ENCODE data around the gene FCHSD2. TPM values are rescaled to one million over a fixed set of nuclear protein-coding genes. Genes with fewer than 3 reads are reported as not detected.
A peak's percentile ranks its signal among the peaks of the same experiment; 100 is the strongest.
"Not testable (repeated sequence)": the region's sequence is repeated elsewhere in the genome, so short reads cannot be mapped to it uniquely, and the experiment has no call there.

The FCHSD2 gene
- total RNA-seq, 1 donor from 2014 or later: 27.7 TPM

DNA sequence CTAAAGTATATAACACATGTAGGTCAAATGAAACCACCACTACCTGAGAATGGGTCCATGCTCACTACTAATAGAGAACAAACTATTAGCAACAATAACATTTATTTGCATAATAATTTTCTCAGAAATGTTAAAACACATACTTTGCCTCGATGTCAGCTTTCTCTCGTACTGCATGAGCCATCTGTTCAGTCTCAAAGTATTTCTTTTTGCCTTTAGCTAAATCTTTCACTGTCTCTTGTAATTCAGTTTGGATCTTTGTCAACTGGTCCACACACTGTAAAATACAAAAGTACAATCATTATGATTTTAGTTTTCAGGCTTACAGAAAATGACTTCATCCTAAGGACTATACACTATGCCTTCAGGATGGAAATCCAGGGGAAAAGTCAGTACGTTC lies 153.3 kb downstream of the FCHSD2 start:
- H3K36me3 Mint-ChIP-seq (ENCODE audit: low read depth): peaks cover 24% of the 10 kb centered on the region
- H3K4me3 Mint-ChIP-seq: no peak overlapping the region
- no peaks in the 10 kb centered on the region for H3K27me3 Mint-ChIP-seq (ENCODE audit: insufficient read depth)
- intact Hi-C loops (cut with micrococcal nuclease): no loop called here
- H3K9me3 Mint-ChIP-seq: no peaks in the 10 kb centered on the region
- peaks cover 10% of the 10 kb centered on the region for H3K4me1 Mint-ChIP-seq (ENCODE audit: low read depth)
- no peak for DNase-seq (ENCODE audit: low spot score)
- H3K27ac Mint-ChIP-seq: no peak overlapping the region

DNA sequence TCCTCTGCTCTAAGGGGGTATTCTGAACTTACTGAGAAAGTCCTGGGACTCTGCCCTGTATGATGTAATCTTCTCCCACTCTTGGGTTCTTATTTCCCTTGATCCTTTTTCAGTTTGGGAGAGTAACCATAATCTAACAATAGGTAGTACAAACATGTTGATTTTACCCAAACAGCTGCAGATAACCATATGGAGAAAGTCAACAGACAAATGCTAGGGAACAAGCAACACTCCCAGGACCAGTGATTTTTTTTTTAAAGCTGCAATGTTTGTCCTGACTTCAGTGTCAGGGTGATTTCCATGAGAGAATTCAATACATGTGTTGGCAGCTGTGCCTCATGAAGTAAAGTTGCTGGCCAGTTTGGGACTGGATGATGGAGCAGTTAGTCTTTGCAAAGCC lies 156.5 kb downstream of the FCHSD2 start:
- intact Hi-C loops (cut with micrococcal nuclease): no loop called here
- no peak for DNase-seq (ENCODE audit: low spot score)
- H3K27ac Mint-ChIP-seq: no peak overlapping the region
- peaks cover 20% of the 10 kb centered on the region for H3K4me1 Mint-ChIP-seq (ENCODE audit: low read depth)
- H3K9me3 Mint-ChIP-seq: no peaks in the 10 kb centered on the region
- no peaks in the 10 kb centered on the region for H3K27me3 Mint-ChIP-seq (ENCODE audit: insufficient read depth)
- H3K4me3 Mint-ChIP-seq: no peak overlapping the region
- peaks cover 22% of the 10 kb centered on the region for H3K36me3 Mint-ChIP-seq (ENCODE audit: low read depth)

DNA sequence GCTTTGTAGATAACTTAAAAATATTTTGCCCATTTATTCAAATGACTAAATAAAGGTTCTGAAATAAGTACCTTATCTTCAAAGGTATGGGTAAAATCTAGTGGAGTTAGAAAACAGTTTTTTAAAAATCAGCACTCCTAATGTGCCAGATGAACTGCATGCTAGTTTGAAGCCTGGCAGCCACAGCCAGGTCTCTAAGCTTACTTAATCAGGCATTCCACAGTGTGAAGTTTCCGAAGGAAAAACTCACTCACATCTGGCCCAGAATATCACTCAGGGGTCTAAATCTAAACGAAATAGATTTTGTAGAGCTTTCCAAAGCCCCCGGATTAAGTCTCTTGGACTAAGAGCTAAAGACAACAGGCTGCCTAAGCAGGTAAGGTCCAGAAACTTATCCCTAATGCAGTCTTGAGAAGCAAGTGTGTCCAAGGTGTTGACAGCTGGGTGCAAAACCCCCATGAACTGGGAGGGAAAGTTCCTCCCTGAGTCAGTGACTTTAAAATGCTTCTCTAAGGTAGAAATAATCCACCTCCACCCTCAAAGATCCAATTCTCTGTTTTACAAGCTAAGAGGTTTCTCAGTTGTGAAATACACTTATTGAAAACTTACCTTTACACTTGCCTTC lies 157.6 kb downstream of the FCHSD2 start:
- peaks cover 22% of the 10 kb centered on the region for H3K4me1 Mint-ChIP-seq (ENCODE audit: low read depth)
- no peak overlapping the region for H3K27ac Mint-ChIP-seq
- peaks cover 22% of the 10 kb centered on the region for H3K36me3 Mint-ChIP-seq (ENCODE audit: low read depth)
- no peaks in the 10 kb centered on the region for H3K27me3 Mint-ChIP-seq (ENCODE audit: insufficient read depth)
- H3K9me3 Mint-ChIP-seq: no peaks in the 10 kb centered on the region
- H3K4me3 Mint-ChIP-seq: no peak overlapping the region
- intact Hi-C loops (cut with micrococcal nuclease): no loop called here
- no peak for DNase-seq (ENCODE audit: low spot score)

DNA sequence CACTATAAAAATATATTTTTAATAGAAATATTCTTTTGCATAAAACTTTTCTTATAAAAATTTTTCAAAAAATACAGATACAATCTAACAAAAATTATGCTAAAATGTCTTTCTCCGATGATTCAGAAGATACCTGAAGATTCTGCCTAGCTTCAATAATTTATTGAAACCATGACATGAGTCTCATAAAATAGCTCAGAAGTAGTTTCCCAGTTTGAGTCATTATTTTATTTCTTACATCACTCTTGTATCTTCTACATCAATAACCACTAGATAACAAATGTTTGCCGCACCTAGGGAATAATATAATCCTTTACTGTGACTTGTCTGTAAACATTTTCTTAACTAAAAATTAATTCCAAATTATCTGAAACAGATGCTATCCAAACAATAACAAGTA lies 158.6 kb downstream of the FCHSD2 start:
- Mint-ChIP-seq H3K27ac (no peak overlapping the region), H3K27me3 (ENCODE audit: insufficient read depth) (no peaks in the 10 kb centered on the region), H3K4me3 (no peak overlapping the region), H3K36me3 (ENCODE audit: low read depth) (peaks cover 24% of the 10 kb centered on the region), H3K4me1 (ENCODE audit: low read depth) (peaks cover 25% of the 10 kb centered on the region), H3K9me3 (no peaks in the 10 kb centered on the region)
- no peak for DNase-seq (ENCODE audit: low spot score)
- intact Hi-C loops (cut with micrococcal nuclease): no loop called here

DNA sequence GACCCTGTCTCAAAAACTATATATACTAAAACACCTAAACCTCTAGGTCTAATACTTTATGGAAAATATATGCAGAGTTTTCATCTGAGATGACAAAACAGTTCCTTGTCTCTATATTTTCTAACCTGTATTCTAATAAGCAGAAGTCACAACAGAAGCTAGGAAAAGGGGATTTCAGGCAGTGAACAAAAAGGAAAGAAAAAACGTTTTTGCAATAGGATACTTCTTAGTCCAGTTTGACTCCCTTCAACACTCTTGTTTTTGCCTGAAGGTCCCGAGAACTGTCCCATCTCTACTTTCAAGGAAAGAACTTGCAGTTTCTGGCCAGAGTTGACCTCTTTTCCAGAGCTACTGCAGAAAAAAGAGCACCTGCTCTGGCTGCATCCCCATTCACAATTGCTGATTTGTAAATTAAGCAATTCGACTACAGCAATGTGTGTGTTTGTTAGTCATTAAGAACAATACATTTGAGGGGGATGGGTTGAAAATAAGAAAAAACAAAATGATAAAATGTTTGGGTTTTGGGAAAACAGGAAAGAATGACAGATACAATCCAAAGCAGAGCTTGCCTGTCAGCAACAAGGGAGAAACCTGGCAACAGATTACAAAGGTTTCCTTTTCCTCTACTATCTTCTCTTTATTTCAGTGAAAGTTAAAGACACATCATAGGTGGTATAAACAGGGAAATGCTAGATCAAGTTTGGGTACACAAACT lies 160.0 kb downstream of the FCHSD2 start:
- Mint-ChIP-seq H3K27me3 (ENCODE audit: insufficient read depth) (no peaks in the 10 kb centered on the region), H3K4me3 (no peak overlapping the region), H3K9me3 (no peaks in the 10 kb centered on the region), H3K27ac (no peak overlapping the region), H3K36me3 (ENCODE audit: low read depth) (peaks cover 29% of the 10 kb centered on the region), H3K4me1 (ENCODE audit: low read depth) (peaks cover 25% of the 10 kb centered on the region)
- no peak for DNase-seq (ENCODE audit: low spot score)
- intact Hi-C loops (cut with micrococcal nuclease): no loop called here

DNA sequence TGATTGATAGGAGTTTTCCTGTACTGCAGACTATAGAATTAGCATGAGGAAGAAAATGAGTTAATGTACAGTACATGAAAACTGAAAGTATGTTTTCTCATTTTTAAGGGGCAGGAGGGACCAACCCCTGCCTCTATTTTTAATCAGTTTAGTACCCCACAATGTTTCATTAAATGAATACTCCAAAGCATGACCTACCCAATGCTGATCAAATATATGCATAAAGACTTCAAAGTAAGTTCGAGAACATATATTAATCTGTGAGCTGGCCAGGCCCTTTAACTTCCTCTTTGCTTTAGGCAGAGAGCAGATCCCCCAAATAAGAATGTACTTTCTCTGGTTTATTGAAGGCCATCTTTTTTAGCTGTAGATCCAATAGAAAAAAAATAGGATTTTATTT lies 161.0 kb downstream of the FCHSD2 start:
- Mint-ChIP-seq H3K4me1 (ENCODE audit: low read depth) (peaks cover 32% of the 10 kb centered on the region), H3K27me3 (ENCODE audit: insufficient read depth) (no peaks in the 10 kb centered on the region), H3K4me3 (no peak overlapping the region), H3K36me3 (ENCODE audit: low read depth) (peaks cover 30% of the 10 kb centered on the region), H3K27ac (no peak overlapping the region), H3K9me3 (no peaks in the 10 kb centered on the region)
- DNase-seq (ENCODE audit: low spot score): no peak
- intact Hi-C loops (cut with micrococcal nuclease): no loop called here

DNA sequence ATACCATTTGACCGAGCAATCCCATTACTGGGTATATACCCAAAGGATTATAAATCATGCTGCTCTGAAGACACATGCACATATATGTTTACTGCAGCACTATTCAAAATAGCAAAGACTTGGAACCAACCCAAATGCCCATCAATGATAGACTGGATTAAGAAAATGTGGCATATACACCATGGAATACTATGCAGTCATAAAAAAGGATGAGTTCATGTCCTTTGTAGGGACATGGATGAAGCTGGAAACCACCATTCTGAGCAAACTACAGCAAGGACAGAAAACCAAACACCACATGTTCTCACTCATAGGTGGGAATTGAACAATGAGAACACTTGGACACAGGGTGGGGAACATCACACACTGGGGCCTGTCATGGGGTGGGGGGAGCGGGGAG lies 164.3 kb downstream of the FCHSD2 start:
- intact Hi-C loops (cut with micrococcal nuclease); H3K4me3 Mint-ChIP-seq; H3K27me3 Mint-ChIP-seq (ENCODE audit: insufficient read depth); H3K27ac Mint-ChIP-seq; DNase-seq (ENCODE audit: low spot score): not testable (repeated sequence)
- Mint-ChIP-seq H3K9me3 (peaks cover 11% of the 10 kb centered on the region), H3K4me1 (ENCODE audit: low read depth) (peaks cover 54% of the 10 kb centered on the region), H3K36me3 (ENCODE audit: low read depth) (peaks cover 46% of the 10 kb centered on the region)

DNA sequence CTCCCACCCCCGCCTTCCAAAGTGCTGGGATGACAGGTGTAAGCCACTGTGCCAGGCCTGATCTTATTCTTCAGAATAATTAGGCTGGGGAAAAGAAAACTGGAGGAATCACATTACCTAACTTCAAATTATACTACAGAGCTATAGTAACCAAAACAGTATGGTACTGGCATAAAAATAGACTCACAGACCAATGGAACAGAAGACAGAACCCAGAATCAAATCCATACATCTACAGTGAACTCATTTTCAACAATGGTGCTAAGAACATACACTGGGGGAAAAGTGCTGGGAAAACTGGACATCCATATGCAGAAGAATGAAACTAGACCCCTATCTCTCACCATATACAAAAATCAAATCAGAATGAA lies 165.6 kb downstream of the FCHSD2 start:
- H3K27me3 Mint-ChIP-seq (ENCODE audit: insufficient read depth); H3K27ac Mint-ChIP-seq; H3K4me3 Mint-ChIP-seq; DNase-seq (ENCODE audit: low spot score): not testable (repeated sequence)
- intact Hi-C loops (cut with micrococcal nuclease): loop anchor here (1.0 kb wide), 1 partner anchor 58 kb away; no protein-coding TSS in a partner anchor
- peaks cover 11% of the 10 kb centered on the region for H3K9me3 Mint-ChIP-seq
- peaks cover 57% of the 10 kb centered on the region for H3K4me1 Mint-ChIP-seq (ENCODE audit: low read depth)
- peaks cover 54% of the 10 kb centered on the region for H3K36me3 Mint-ChIP-seq (ENCODE audit: low read depth)

DNA sequence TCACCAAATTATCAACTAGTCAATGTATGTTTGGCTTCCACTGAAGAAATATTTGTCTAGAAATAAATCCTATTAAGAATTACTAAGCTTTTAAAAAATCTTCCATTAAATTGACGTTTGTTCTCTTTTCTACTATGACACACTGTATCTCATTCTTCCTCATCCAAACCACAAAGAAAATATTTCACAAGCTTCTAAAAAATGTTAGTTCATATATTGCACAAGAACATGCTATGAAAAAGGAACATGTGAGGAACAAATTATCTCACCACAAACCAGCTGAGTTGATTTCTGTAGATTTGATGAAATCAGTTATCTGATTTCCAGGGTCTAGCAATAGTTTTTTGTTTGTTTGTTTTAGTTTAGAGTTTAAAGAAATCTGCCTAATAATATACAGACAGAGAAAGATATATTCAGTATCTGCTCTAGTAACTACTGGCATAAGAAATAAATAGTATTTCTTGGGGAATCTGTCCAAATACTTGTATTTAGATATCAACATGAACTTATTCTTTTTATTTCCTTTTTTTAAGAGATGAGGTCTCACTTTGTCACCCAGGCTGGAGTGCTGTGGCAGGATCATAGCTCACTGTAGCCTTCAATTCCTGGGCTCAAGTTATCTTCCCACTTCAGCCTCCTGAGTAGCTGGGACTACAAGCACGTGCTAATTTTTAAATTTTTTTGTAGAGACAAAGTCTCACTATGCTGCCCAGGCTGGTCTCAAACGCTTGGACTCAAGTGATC lies 166.2 kb downstream of the FCHSD2 start:
- peaks cover 11% of the 10 kb centered on the region for H3K9me3 Mint-ChIP-seq
- peak overlapping the region; percentile 8 for H3K27ac Mint-ChIP-seq
- no peak for DNase-seq (ENCODE audit: low spot score)
- intact Hi-C loops (cut with micrococcal nuclease): loop anchor here (1.0 kb wide), 1 partner anchor 58 kb away; no protein-coding TSS in a partner anchor
- peaks cover 62% of the 10 kb centered on the region for H3K4me1 Mint-ChIP-seq (ENCODE audit: low read depth)
- no peaks in the 10 kb centered on the region for H3K27me3 Mint-ChIP-seq (ENCODE audit: insufficient read depth)
- H3K36me3 Mint-ChIP-seq (ENCODE audit: low read depth): peaks cover 55% of the 10 kb centered on the region
- no peak overlapping the region for H3K4me3 Mint-ChIP-seq

DNA sequence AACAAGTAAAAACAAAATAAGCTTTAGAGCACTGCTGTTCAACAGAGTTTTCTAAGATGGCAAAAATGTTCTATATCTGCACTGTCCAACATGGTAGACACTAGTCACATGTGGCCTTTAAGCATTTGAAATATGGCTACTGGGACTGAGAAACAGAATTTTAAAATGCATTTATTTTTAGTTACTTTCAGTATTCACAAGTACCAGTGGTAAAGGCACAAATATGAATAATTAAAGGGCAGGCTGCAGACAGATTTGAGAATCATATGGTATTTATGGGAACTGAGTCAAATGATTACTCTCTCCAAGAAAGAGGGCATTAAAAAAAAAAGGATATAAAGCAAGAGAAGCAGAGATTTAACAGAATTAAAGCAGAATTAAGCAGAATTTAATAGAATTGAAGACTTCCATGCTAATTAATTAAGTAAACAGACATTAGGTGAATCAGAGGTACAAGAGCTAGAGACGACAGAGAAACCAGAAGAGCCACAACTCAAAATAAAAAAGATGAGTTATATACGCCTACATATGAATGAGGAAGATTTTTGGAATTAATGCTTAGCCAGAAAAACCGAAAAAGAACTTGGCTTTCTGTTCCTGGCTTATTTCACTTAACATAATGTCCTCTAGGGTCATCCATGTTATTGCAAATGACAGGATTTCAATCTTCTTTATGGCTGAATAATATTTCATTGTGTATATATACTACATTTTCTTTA lies 167.5 kb downstream of the FCHSD2 start:
- no peak overlapping the region for H3K27ac Mint-ChIP-seq
- peaks cover 49% of the 10 kb centered on the region for H3K36me3 Mint-ChIP-seq (ENCODE audit: low read depth)
- DNase-seq (ENCODE audit: low spot score): no peak
- H3K4me3 Mint-ChIP-seq: no peak overlapping the region
- peaks cover 71% of the 10 kb centered on the region for H3K4me1 Mint-ChIP-seq (ENCODE audit: low read depth)
- no peaks in the 10 kb centered on the region for H3K27me3 Mint-ChIP-seq (ENCODE audit: insufficient read depth)
- peaks cover 11% of the 10 kb centered on the region for H3K9me3 Mint-ChIP-seq
- intact Hi-C loops (cut with micrococcal nuclease): no loop called here

DNA sequence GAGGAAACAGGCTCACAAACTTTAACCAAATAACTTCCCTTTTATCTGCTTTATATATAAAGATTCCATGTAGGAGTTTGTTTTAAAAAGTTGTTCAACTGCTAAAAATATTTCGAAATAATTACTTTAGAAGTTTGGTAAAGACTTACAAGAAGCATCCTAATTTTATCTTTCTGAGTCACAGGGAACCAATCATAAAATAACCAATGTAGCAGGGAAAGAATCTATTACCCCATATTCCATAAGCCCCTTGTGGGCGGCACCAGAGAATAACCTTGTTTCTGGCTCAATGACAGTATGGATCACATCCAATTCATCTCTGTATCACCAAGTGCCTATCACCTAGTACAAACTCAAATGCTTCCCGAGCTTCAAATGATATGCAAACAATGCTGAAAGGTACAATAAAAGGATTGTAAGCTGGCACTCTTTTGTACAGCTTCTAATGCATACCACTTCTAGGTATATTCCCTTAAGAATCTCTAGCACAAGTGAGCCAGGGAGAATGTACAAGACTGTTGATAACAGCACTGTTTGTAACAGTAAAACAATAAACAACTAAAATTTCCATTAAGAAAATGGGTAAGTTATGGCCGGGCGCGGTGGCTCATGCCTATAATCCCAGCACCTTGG lies 169.5 kb downstream of the FCHSD2 start:
- no peaks in the 10 kb centered on the region for H3K27me3 Mint-ChIP-seq (ENCODE audit: insufficient read depth)
- DNase-seq (ENCODE audit: low spot score): no peak
- intact Hi-C loops (cut with micrococcal nuclease): no loop called here
- H3K27ac Mint-ChIP-seq: no peak overlapping the region
- no peak overlapping the region for H3K4me3 Mint-ChIP-seq
- peaks cover 11% of the 10 kb centered on the region for H3K9me3 Mint-ChIP-seq
- H3K4me1 Mint-ChIP-seq (ENCODE audit: low read depth): peaks cover 78% of the 10 kb centered on the region
- peaks cover 42% of the 10 kb centered on the region for H3K36me3 Mint-ChIP-seq (ENCODE audit: low read depth)

DNA sequence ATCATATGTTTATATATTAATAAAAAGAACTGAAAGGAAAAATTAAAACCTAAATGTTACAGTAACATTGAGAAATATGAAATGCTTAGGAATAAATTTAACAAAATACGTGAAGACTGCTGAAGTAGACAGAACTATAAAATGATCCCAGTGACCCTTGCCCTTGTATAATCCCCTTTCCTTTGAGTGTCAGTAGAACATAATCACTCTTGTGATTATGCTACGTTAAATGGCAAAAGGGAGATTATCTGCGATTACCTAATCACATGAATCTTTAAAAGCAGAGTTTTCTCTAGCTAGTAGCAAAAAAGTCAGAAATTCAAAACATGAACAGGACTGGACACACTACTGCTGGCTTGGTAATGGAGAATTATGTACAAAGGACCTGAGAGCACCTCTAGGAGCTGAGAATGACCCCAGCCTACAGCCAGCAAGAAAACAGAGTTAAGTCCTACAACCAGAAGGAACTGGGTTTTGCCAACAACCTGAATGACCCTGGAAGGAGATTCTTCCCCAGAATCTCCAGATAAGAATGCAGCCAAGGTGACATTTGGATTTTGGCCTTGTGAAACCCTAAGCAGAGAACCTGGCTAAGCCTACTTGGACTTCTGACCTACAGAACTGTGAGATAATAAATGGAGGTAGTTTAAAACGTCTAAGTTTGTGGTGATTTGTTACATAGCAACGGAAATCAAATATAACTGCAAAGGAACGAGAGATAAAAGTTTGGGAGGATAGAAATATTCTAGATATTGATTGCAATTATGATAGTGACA lies 170.7 kb downstream of the FCHSD2 start:
- H3K9me3 Mint-ChIP-seq: peaks cover 11% of the 10 kb centered on the region
- DNase-seq (ENCODE audit: low spot score): no peak
- peaks cover 79% of the 10 kb centered on the region for H3K4me1 Mint-ChIP-seq (ENCODE audit: low read depth)
- H3K27ac Mint-ChIP-seq: no peak overlapping the region
- peaks cover 42% of the 10 kb centered on the region for H3K36me3 Mint-ChIP-seq (ENCODE audit: low read depth)
- no peaks in the 10 kb centered on the region for H3K27me3 Mint-ChIP-seq (ENCODE audit: insufficient read depth)
- intact Hi-C loops (cut with micrococcal nuclease): no loop called here
- no peak overlapping the region for H3K4me3 Mint-ChIP-seq

Measured in activated T-helper 1 cell treated with anti-CD3 and anti-CD28 coated beads, Interleukin-12 subunit alpha, Interleukin-12 subunit beta, Interleukin-2, Interleukin-4 antibody, amounts not matched to agents 30 ng/mL and 10 ng/mL and 1 ng/mL, durations not matched to agents 14 hours and 24 hours and 36 hours (primary cell).